Colon (tissue), 2 donors: ENCODE measurements around the gene NNMT.

Source experiments
- FAIRE-seq: peaks from 2 replicates; lab custom pipeline; 2012; peaks lifted over from hg19 to GRCh38; lab: Jason Lieb, UNC
- donor health status: control.
- donor health status: control.

The NNMT gene

GRCh38 chr11:114295676-114296604 is at the start of gene NNMT:
TSS of gene NNMT (plus strand) at chr11:114296399. CDS start at chr11:114296557, 158 bp downstream.
- no peak for FAIRE-seq

DNA sequence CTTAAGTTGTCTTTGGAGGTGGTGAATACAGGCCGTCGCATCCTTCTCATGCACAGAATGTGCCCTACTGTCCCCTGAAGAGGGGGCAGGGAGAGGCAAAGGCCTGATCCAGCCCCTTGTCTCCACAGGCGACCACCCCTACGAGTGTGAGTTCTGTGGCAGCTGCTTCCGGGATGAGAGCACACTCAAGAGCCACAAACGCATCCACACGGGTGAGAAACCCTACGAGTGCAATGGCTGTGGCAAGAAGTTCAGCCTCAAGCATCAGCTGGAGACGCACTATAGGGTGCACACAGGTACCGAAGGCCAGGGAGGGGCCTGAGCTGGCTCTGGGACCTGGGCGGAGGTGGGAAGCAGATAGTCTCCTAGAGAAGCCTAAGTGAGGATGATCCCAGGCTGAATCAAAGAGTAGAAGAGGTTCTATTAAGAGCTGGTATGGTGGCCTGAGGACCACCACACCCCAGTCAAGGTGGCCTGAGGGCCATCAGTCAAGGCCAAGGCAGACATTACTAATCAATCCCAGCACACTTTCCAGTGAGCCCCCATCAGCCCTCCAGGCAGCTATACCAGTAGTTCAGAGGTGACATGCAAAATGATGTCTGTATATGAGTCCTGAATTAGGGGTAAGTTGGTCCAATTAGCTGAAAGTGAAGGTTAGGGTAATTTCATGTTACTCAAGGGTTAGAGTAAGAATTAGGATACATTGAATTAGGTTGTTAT is 49.0 kb upstream of the NNMT start:
- FAIRE-seq, result no peak

DNA sequence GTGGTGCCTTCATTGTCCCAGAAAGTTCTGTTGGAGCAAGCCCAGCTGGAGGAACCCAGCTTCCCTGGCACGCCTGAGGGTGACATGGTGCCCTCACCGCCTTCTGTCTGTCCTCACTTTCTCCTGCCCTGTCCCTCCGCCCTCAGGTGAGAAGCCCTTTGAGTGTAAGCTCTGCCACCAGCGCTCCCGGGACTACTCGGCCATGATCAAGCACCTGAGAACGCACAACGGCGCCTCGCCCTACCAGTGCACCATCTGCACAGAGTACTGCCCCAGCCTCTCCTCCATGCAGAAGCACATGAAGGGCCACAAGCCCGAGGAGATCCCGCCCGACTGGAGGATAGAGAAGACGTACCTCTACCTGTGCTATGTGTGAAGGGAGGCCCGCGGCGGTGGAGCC is 46.0 kb upstream of the NNMT start:
- FAIRE-seq, result no peak

DNA sequence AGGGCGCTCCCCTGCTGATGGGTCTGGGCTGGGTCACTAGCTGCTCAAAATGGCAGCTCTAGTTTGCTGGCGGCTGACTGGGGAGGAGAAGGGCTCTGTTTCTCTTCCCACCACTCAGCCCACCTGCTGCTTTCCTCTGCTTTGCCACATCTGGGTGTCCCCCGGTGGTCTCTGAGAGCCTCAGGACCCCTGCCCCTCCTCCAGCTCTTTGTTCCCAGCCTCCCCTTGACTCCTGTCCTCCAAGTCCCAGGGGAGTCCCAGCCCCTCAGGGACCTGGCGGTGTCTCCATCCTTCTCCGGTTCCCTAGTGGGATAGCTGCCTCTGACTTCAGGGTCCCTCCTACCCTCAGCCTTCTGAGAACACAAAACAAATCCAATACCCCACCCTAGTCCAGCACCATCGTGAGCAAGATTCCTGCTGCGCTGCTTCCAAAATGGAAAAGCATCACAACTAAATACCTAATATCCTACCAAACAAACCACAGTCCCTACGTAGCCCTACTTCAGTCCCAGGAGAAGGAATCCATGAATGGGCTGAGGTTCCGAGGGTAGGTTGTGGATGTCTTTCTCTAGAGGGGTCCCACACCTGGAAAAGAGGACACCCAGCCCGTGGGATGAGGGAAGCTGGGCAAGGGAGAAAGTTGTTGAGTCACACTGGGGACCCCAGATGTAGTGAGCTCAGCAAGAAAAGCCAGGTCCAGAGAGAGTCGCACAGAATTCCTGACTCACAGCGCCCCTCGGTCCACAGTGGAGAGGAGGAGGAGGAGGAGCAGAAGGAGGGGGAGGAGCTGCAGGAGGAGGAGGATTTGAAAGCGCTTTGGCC is 45.0 kb upstream of the NNMT start:
- no peak for FAIRE-seq

- no peak for FAIRE-seq
These were observed 44.3 kb upstream of the NNMT start for GRCh38 chr11:114251815-114252337.

DNA sequence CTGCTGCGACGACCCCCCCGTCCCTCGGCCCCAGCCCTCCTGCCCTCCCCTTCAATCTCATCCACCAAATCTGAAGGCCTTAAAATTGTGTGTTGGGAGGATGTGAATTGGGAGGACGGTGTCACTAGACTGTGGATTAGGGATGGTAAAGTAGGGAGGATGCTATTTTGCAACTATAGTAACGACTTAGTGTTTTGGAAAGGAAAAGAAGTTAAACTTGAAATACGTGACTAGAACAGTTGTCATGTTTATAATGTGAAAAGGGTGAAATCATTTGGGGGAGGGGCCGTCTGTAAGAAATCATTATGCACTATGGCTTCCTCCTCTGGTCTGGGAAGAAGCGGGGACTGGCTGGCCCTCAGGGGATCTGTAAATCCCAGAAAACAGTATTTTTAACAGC is 43.4 kb upstream of the NNMT start:
- no peak for FAIRE-seq

GRCh38 chr11:114253771-114254170 is 42.4 kb upstream of the NNMT start:
- no peak for FAIRE-seq

- no peak for FAIRE-seq
These were observed 41.5 kb upstream of the NNMT start for GRCh38 chr11:114254571-114255146.

DNA sequence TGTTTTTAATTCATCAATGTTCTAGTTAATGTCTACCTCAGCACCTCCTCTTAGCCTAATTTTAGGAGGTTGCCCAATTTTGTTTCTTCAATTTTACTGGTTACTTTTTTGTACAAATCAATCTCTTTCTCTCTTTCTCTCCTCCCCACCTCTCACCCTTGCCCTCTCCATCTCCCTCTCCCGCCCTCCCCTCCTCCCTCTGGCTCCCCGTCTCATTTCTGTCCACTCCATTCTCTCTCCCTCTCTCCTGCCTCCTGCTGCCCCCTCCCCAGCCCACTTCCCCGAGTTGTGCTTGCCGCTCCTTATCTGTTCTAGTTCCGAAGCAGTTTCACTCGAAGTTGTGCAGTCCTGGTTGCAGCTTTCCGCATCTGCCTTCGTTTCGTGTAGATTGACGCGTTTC is 40.9 kb upstream of the NNMT start:
- no peak for FAIRE-seq

GRCh38 chr11:114256176-114256966 is 39.8 kb upstream of the NNMT start:
- FAIRE-seq, result no peak

DNA sequence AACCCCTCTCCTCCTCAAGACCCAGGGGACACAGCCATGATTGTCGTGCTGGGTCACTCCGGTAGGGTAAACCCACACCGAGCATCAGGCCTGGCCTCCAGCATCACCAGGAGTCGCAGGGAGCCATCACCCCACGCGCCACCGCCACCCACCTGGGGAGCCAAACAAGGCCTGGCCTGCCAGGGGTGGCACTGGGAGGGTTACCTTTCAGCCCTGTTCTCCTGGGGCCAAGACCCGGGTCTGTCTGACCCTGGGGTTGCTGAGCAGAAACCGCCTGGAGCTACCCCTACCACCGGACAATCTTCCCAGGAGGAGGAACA is 39.3 kb upstream of the NNMT start:
- no peak for FAIRE-seq

DNA sequence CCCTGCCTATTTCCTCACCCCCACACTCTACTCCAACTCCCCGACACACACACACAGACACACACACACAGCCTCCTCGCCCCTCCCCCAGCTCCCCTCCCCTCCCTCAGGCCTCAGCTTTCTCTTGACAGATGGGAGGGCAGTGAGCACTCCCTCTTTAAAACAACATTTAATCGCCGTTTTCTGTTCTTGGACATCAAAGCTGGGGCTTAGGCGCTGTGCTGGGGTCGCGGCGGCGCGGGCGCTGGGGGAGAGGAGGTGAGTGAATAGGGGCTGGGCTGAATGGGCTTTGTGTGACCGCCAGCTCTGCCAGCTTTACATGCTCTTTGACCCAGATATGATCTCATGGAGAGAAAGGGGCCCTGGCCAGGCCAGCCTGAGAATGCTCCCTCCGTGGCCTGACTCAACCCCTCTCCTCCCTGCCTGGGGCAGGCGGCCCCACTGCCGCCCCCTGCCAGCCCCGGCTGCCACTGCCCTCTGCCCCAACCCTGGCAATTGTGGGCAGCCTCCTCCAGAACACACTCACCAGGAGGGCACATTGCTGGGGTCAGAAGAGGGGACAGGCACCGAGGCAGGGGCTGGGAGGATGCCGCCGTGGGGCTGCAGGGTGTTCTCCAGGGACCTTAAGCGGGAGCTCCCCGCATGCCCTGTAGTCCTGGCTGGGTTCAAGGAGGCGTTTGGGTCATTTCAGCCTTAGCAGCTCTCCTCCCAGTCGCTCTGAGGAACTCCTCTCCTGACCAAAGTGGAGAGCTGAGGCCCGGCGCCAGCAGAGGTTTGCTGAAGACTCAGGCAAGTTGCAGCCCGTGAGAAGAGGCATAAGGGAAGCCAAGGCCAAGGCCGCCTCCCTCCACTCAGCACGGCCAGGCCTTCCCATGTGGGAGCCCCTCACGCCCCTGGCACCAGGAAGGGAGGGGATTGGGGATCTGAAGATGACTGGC is 38.3 kb upstream of the NNMT start:
- FAIRE-seq, result no peak

GRCh38 chr11:114258696-114259095 is 37.5 kb upstream of the NNMT start:
- FAIRE-seq, result no peak

DNA sequence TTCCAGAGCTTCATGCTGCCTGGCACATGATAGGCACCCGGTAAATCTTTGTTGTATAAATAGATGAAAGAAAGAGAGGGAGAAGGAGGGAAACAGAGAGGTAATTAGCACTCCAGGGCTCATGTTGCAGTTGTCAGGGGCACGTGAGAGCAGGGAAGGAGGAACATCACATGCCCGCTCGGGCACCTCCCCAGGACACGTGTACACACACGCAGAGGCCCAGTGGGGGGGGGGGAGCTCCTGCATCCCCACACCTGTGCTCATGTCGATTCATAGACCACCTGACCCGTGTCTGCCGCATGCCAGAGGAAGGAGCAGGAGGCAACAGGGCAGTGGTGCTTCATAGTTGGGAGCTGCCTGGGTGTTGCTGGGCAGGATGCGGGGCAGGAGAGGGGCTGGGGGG is 37.1 kb upstream of the NNMT start:
- FAIRE-seq, result no peak

DNA sequence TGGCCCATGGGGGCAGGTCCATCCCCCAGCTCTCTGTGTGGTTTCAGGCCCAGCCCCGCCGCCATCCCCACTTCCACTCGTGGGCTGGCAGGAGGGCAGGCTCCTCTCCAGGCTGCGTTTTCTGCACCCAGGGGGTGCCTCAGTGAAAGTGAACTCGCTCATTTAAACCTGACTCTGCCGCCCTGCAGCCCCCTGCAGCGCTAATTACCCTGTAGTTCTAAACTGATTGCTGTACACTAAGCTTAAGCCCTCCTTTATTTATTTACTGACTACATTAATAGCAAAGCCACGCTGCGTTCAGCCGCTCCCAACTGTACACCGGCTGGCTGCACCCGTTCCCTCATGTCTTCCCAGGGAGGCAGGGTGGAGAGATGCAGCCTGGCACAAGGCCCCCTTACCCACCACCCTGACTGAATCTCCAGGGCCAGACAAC is 36.6 kb upstream of the NNMT start:
- no peak for FAIRE-seq

GRCh38 chr11:114260077-114260476 is 36.1 kb upstream of the NNMT start:
- no peak for FAIRE-seq

- no peak for FAIRE-seq
These were observed 35.7 kb upstream of the NNMT start for GRCh38 chr11:114260483-114260882.

DNA sequence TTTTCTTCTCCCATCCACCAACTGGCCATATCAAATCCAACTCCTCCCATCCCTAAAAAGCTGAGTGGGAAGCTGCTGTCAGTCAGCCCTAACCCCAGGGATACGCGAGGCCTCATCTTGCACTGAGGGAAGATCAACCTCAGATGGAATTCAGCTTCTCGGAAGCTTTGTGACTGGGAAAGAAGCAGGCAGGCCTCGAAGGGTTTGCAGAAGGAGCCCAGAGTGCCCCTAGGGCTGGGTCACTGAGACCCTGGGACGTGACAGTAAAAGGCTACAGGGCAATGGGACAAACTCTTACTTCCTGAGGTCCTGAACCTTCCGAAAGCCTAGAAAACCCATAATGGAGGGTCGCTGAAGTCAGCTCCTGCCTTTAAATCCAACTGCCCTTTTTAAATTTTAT is 34.4 kb upstream of the NNMT start:
- no peak for FAIRE-seq

DNA sequence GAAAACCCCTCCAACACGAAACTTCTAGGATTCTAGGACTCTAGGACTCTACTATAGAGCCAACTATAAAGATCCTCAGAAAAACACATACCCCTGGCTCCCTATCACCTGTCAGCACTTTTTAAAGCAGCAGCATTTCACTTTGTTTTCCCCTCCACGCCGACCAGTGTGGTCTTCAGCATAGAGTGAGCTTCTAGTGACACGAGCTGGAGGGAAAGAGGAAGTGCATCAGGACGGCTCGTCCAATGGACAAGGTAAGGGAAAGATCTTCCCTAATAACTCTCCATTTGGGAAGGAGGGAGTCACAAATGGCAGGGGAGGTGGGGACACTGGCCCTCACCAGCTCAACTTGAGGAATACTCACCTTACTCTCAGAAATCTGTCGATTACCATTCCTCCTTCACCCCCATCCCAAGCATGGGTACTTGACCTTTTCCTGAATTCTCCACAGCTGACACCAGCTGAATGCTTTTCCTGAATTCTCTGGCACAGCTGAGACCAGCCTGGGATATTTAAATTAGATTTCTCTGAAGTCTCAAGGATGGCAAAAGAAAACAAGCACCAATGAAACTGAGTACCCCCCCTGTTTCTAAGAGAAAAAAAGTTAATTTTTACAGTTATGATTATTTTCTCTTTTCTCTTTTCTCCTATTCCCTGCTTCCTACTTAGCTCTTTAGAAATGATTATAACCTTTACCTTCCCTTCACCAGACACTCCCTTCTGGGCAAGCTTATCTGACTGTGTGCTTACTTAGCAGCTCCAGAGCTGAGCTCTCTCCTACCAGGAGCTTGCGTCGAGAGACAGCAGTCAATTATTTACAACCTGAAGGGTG is 33.3 kb upstream of the NNMT start:
- no peak for FAIRE-seq
